C4-2B (cell line): Measurements from ENCODE around the gene JTB.
"Not testable (repeated sequence)": the region's sequence is repeated elsewhere in the genome, so short reads cannot be mapped to it uniquely, and the experiment has no call there.

ENCODE experiments used
- H3K27ac ChIP-seq: fragments of 450-650 bp; 2 replicates; pipeline ENCODE4 v1.5.1; 2017
- CTCF ChIP-seq: fragments of 450-650 bp; conservative IDR thresholded peaks from 2 replicates; pipeline ENCODE4 v1.5.1; 2017; ENCODE audit warnings: mild to moderate bottlenecking
- ZFX ChIP-seq: fragments of 450-650 bp; IDR thresholded peaks from 2 replicates; pipeline ENCODE4 v1.6.1; 2017

JTB gene

DNA sequence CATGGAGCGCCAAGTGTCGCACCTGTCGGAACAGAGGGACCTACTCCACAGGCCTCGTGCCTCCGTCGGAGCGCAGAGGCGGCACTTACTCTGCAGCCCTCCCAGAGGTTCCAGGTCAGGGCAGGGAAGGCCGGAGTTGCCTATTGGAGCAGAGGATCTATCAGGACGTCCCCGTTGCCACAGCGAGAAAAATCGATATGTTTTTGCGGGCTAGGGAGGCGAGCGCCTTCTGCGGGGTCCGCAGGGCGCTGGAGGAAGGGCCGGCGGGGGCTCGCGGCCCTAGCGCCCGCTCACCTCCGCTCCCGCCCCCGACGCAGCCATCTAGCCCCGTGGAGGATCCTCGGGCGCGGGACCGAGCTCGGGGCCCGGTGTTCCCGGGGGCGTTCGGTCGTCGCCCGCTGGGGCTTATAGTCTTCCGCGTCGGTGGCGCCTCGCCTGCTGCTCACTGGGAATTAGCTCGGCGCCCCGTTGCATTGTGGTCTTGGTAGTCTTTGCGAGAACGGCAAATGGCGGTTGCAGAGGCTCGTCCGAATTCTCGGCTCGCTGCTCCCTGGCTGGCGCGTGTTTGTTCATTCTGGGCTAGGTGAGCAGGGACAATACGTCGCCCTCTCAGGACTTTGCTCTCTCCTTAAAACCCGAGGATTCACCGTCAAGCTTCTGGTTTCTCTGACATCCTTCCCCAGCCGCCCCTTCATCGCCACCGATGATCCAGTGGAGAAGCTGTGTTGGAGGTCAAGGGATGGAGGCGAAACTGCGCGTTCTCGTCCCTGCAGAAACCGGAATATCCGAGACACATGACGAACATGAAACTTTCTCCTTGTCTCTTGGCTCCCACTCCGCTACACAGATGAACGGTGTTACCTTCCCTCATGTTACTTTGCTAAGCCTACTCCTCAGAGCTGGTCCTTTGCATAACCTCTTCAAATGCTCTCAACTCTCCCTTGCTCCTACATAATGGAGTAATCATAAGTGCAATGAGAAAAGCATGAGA, at the start of gene JTB:
Gene JTB, minus strand, starts transcription at position 425 of the 991 bp plus-strand sequence. Its CDS starts 422 bp downstream, at position 3.
- peak within 1 kb of the TSS; percentile 96 for H3K27ac ChIP-seq
- TF ChIP-seq ZFX, result peak; percentile 94
- no peak for TF ChIP-seq CTCF

DNA sequence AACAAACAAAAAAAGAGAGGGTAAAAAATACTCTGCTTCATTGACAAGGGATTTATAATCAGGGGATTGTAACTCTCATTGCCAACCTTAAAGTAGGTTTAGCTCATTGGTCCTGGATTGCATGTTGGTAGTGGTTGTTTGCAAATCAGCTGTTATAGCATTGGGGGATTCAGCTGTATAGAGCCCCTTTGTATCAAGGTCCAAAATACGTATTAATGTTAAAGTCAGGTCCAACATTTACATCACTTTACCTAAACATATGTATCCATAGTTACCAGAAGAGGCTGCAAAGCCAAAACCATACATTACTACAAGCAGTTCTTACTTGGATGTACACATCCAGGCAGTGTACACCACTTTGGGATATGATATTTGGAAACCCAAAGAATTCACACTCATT, 42.5 kb upstream of the JTB start:
- no peak overlapping the region for H3K27ac ChIP-seq
- TF ChIP-seq ZFX, result no peak
- no peak for TF ChIP-seq CTCF

- TF ChIP-seq CTCF (no peak), ZFX (no peak)
These were observed 41.8 kb upstream of the JTB start for GRCh38 chr1:154019269-154019668.

GRCh38 chr1:154014154-154014907, 36.9 kb upstream of the JTB start:
- no peak overlapping the region for H3K27ac ChIP-seq
- TF ChIP-seq CTCF (no peak), ZFX (no peak)

More at GRCh38 chr1:154019269-154019668, 41.8 kb upstream of the JTB start:
- H3K27ac ChIP-seq, result no peak overlapping the region

- not testable (repeated sequence) for H3K27ac ChIP-seq
These were observed 35.1 kb upstream of the JTB start for GRCh38 chr1:154012543-154012942.

DNA sequence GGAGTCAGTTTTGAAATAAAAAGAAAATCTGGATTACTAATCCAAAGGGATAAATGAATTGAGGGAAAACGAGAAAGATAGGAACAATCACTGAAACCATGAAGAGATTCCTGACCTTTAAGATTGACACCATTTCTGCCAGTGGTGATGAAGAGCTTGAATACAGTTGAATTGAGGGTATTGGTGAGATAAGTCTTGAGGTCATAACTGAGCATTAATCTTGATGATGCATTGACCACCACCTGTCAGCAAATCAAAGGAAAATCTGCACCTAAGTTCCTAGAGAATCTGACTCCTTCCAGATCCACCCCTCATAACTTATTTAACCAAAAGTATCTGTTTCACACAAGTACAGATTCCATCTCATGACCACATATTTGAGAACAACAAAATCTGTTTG, 34.7 kb upstream of the JTB start:
- TF ChIP-seq CTCF, result no peak
- TF ChIP-seq ZFX, result no peak
- H3K27ac ChIP-seq, result no peak overlapping the region

DNA sequence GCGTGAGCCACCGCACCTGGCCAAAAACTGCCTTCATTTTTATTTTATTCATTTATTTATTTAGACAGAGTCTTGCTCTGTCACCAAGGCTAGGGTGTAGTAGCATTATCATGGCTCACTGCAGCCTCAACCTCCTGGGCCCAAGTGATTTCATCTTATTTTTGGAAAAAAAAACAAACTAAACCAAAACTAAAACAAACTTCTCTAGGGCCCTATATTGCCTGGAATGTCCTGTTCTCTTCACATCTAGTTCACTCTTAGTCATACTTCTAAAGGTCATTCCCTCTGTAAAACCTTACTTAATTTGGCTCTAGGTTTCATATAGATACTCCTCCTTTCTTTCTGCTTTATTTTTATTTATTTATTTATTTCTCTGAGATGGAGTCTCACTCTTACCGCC, 28.7 kb upstream of the JTB start:
- TF ChIP-seq ZFX, result no peak
- TF ChIP-seq CTCF, result no peak
- H3K27ac ChIP-seq, result no peak overlapping the region
